ENCODE data around the gene CEPT1.
"Not testable (repeated sequence)": the region's sequence is repeated elsewhere in the genome, so short reads cannot be mapped to it uniquely, and the experiment has no call there.

The CEPT1 gene

DNA sequence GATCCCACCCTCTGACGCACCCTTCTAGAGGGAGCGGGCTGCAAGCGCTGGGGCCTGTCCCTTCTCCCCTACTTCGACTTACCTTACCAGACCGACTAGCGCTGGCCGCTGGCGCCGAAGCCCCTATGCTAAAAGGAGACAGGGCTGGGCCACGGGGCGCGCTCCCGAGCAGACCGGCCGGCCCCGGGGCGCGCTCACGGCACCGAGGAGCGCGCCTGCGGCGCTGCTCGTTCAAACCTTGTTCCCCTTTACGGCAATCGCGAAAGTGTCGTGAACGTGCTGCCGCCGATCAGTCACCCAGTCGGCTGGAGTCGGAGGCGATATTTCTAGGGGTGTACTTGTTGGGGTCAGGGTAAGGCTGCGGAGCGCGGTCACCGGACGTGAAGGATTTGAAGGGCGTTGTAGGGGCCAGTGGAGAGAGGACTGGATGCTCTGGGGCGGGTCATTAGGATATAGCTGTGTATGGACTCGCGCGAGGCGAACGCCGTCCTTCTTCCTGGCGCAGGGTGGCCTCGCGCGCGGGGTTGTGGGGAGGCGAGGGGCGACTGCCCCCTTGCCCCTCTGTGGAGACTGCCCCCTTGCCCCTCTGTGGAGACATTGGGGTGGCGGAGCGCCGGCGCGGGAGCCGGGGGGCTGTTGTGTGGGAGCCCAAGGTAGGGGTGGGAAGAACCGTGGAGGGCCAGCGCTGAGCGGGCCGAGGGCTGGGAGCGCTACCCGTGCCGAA lies at the start of gene CEPT1, which contains the start of gene DRAM2:
TSS of gene CEPT1 (plus strand) at position 268 of the 724 bp plus-strand sequence. CDS start 7,492 bp downstream, outside the sequence.
TSS of gene DRAM2 (minus strand) at position 138 of the 724 bp plus-strand sequence. CDS start 8,539 bp downstream, outside the sequence.
- DNase-seq (ENCODE audit: low spot score) = peak; percentile 92

DNA sequence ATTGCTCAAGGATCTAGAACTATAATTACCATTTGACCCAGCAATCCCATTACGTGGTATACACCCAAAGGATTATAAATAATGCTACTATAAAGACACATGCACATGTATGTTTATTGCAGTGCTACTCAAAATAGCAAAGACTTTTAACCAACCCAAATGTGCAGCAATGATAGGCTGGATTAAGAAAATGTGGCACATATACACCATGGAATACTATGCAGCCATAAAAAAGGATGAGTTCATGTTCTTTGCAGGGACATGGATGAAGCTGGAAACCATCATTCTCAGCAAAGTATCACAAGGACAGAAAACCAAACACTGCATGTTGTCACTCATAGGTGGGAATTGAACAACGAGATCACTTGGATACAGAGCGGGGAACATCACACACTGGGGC lies 44.6 kb upstream of the CEPT1 start:
- DNase-seq (ENCODE audit: low spot score) = not testable (repeated sequence)

DNA sequence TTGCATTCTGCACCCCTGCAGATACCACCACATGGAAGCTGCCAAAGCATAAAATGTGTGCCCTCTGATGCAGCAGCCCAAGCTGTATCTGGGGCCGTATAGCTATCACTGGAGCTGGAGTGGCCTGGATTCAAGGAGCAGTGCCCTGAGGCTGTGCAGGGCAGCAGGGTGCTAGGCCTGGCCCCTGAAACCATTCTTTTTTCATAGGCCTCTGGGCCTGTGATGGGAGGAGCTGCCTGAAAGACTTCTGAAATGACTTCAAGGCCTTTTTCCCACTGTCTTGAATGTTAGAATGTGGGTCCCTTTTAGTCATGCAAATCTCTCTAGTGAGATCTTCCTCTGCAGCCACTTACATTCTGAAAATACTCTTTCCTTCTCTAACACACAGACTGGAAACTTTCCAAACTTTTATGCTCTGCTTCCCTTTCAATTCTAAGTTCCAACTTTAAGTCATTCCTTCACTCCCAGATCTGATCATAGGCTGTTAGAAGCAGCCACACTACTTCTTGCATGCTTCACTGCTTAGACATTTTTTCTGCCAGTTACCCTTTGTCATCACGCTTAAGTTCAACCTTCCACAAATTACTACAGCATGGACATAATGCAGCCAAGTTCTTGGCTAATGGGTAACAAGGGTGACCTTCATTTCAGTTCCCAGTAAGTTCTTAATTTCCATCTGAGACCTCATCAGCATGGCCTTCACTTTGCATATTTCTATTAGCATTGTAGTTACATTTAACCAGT lies 42.5 kb upstream of the CEPT1 start:
- DNase-seq (ENCODE audit: low spot score) = no peak

DNA sequence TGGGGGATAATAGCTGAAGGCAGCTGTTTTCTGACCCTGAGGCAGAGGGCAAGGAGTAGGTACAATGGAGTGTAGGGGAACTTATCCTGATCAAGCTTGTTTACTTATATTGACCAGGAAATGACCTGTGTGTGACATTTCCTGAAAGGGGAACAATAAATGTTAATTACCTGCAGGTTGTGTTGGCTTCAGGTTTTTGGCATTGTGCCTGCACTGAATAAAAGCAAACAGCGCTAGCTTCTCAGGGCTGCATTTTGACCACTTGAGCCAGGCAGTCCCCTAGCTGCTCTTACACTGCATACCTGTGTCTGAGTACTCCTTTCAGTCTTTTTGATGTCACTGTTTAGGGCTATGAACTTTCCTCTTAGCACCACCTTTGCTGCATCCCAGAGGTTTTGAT lies 40.7 kb upstream of the CEPT1 start:
- no peak for DNase-seq (ENCODE audit: low spot score)

DNA sequence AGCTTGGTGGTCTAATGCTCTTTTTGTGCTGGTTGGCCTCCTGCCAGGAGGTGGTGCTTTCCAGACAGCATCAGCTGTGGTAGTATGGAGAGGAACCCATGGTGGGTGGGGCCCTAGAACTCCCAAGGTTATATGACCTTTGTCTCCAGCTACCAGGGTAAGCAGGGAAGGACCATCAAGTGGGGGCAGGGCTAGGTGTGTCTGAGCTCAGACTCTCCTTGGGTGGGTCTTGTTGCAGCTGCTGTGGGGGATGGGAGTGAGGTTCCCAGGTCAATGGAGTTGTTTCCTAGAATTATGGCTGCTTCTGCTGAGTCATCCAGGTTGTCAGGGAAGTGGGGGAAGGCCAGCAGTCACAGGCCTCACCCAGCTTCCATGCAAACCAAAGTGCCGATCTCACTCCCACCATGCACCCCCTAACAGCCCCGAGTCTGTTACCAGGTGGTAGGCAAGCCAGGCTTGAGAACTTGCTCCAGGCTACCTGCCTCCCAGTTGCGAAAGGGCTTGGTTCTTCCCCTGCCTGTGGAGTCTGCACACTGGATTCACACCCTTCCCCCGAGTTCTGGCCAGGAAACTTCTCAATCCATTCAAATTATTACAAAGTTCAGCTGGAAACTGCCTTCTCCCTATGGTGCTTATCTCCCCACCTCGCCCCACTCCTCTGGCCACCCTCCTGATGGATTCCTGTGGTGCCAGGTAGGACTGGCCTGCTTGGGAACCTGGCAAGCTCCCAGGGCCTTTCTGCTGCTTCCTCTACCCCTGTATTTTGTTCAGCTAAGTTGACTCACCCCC lies 38.0 kb upstream of the CEPT1 start:
- DNase-seq (ENCODE audit: low spot score) = no peak

DNA sequence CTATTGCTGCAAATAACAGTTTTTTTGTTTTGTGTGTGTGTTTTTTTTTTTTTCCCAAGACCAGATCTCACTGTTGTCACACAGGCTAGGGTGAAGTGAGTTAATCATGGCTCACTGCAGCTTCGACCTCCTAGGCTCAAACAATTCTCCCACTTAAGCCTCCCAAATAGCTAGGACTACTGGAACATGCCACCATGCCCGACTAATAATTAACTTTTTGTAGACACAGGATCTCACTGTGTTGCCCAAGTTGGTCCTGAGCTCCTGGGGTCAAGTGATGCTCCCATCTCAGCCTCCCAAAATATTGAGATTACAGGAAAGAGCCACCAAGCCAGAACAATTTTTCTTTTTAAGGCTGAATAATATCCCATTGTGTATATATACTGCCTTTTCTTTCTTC lies 35.0 kb upstream of the CEPT1 start:
- DNase-seq (ENCODE audit: low spot score) = no peak

DNA sequence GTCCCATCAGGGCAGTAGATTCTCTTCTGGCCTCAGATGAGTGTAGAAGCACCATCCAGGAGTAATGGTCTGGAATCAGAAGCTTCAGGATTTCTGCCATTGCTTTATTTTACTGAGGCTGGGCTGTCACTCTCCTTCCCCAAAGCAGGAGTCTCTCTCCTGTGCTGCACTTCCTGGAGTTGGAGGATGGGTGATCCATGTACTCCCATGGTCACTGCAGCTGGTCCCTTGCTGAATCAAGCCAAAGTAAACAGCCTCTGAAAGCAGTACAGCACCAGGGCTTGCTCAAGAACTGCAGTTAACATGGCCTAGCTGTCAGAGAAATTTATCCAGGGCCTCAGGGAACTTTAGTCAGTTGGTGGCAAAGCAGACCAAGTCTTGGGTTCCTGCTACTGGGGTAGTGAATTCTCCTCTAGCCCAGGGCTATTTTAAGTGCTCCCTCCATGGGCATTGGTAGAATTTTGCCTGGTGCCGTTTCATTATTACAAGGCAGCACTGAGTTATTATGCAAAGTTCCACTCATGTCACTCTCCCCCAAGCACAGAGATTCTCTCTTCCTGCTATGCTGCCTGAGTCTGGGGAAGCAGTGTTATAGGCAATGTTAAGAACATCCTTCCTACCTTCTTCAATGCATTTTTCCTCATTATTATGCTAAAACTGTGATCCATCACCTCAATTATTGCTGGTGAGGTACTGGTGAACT lies 29.7 kb upstream of the CEPT1 start:
- no peak for DNase-seq (ENCODE audit: low spot score)

DNA sequence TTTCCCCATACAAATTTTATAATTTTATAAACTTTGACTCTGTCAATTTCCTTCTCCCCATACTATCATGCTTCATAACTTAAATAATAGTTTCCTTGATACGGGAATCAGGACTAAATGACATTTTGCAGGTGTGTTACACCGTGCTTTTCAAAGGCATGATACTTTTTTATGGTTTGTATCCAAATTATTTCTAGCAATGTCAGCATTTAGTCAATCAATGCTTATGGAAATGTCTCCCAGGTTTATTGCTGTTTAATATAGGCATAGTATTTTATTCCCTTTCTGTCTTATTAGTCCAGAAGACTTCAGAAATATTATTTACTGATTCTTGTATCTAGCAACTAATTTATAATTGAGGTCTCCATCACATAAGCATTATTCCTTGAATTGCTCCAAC lies 23.5 kb upstream of the CEPT1 start:
- DNase-seq (ENCODE audit: low spot score) = no peak

DNA sequence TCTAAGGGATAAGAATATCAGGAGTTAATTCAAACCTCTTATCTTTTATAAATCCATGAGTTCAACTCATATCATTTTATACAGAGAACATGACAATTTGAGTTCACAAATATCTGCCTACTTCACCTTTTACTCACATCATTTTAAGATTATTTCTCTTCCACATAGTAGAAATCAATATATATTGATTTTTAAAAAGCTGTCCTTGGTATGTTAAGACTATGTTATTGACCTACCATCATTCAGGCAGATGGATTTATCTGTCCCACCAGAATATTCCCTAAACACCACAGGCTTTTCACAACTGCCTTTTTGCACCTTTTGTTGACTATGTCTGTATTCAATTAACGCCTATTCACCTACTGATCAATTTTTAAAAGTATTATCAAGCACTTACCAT lies 13.7 kb upstream of the CEPT1 start:
- DNase-seq (ENCODE audit: low spot score) = no peak

DNA sequence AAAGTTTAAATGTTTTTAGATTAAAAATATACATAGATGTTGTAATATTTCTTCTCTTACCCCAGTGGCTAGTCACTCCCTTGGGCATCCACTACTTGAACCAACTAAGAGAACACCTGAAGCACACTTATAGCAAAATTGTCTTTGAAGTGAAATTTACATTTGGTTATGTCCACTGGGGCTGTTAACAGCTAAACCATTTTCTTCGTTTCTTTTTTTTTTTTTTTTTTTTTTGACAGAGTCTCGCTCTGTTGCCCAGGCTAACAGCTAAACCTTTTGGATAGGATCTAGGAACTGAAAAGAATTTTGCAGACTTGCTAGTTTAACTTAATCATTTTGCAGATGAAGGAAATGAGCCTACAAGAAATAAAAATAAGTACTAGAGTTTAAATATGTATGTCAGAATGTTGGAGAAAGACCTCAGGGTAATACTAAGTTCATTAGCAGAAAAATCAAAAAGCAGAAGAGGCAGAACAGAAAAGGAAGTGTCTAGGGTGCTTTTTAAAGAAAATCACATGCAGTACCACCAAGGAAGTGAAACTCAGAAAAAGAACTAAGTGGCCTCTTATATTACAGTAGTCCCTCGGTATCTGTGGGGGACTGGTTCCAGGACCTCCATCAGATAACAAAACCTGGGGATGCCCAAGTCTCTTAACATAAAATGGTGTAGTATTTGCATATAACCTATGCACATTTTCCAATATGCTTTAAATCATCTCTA lies 11.9 kb upstream of the CEPT1 start:
- DNase-seq (ENCODE audit: low spot score) = peak; percentile 24

DNA sequence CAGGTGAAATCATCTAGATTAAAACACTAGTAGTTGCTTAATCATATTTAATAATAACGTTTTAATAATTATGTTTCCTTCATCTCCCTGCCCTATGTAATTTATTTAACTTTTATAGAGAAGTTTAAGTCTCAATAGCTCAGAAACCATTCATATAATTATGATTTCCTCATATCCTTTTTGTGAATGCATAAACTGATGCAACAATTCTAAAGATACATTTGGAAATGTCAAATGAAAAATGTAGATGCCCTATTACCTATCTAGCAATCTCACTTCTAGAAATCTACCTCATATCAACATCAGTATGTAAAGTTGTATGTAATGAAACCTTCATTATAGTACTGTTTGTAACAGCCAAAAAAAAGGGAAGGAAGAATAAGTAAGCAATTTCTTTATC lies 10.6 kb upstream of the CEPT1 start:
- no peak for DNase-seq (ENCODE audit: low spot score)

DNA sequence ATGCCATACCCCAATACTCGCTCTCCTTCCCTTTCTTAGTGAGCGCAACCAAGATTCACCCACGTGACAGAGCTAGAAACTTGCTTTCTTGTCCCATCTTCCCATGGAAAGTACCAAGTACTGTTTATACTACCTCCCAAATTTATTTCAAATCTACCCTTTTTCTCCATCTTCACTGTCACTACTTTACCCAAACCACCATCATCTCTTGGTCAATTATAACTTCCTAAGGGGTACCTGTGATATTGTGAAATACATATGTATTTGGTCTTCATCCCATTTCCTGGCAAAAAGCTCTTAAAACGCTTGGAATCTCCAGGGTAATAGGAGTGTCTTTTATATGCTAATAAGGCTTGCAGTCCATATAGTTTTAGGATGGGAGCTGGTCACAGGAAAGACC lies 8.3 kb upstream of the CEPT1 start:
- no peak for DNase-seq (ENCODE audit: low spot score)

DNA sequence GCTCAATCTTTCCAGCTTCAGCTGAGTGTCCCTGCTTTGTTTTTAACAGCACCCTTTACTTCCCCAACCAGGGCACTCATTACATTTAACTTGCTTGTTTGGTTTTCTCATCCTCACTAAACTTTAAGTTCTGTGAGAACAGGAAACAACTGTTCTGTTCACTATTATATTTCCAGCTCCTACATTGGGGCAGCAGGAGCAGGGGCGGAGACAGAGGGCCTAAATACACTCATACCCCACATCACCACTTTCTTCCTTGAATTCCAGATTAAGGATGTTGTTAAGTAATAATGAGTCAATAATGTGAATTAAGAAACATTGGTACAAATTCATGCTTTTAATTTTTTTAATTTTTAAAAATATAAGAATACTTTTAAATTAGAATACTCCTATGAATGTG lies 6.2 kb upstream of the CEPT1 start:
- DNase-seq (ENCODE audit: low spot score) = no peak

DNA sequence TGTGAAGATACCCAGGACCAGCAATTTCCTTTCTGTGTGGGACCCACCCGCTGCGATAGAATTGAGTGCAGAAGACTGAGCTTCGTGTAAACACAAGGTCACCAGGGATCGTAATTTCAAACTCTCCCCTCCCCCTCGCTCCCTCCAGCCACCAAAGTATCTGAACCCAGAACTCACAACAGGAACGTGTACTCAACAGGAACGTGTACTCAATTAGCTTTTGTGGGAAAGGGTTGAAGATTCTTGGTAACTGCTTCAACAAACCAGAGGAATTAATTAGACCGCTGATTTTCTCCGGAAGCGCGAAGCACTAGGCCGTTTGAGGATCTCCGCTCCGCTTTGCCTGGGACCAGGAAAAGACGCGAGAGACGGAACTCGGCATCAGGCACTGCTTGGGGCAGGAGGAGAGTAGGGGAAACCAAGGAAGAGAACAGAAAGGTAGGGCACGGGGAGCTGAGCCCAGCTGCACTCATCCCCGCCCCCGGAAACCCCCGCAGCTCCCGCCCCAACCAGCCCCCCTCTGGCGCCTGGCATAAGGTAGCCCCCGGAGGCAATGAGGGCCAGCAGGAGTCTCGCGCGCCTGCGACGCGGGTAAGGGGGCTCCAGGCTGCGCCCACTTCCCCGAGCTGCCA lies 583 bp upstream of the CEPT1 start:
- peak; percentile 57 for DNase-seq (ENCODE audit: low spot score)

DNA sequence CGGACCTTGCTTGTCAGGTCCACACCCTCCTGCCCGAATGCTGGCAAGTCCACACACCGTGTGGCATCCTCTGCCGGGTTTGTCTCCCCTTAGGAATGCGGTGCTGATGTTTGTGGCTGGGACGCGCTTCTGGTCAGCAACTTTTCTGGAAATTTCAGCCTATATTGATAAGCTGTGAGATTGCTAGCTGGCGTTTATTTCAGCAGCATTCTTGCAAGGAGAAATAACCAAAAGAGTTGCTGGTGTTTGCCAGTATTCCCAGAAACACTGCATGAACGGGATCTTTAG lies 601 bp downstream of the CEPT1 start:
- no peak for DNase-seq (ENCODE audit: low spot score)

DNA sequence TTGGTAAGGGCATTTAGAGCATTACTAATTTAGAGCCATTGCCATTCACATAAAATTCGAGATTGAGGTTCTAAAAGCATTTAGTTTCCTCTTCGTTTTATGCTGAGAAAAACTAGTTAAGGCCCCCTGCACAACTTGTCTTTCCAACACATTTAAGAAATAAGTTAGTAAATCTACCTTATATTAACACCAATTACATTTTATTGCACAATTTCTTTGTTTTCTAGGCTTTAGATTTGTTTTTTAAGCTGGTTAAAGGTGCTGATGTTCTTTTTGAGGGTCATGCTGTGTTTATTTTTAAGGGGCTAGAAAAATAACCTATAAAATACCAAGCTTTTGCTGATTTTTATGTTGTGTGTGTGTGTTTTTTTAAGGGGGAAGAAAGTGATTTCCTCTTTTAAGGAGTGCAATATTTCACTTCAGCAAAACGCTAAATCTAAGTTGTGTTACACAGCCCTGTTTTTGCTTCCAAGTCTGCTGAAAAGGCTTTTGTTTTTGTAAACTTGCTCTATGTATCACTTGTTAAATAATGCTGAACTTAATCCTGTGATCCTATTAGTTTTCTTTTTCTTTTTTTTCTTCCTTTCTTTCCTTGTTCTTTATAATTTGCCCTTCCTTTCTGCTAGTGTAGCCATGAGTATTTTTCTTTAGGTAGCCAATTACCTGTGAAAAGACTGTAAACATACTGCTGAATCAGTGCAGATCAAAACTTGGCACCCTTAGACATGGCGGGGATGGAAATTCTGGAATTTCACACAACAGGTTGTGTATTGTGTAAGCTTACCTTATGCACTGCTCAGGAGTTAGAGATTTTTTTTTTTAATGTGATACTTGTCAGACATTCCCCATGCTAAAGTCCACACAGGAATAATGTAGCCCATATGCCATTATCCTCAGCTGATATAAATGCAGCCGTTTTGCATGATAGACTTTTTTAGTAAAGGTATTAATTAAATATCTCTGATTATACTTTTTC lies 1.5 kb downstream of the CEPT1 start:
- DNase-seq (ENCODE audit: low spot score) = no peak

DNA sequence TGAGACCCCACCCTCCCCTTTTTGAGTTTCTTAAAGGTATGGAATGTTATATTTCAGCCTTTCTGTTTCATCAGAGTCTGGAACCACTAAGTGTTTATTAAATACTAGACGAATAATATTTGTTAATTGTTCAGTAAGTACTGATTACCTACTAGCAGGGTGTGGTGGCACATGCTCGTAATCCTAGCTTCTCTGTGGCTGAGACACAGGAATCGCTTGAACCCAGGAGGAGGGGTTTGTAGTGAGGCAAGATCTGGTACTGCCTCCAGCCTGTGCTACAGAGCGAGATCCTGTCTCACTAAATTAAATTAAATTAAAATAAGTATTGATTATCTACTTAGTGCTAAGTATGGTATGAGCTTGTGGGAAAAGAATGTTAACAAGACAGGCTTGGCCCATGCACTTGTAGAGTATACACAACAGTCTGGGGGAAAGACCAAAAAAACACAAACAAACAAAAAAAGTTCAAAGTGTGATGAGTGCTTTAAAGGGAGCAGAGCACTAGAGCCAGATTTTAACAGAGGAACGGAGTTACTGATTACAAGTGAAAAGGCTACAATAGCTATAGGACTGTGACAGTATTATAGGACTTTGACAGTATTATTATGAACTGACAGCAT lies 2.4 kb downstream of the CEPT1 start:
- no peak for DNase-seq (ENCODE audit: low spot score)

DNA sequence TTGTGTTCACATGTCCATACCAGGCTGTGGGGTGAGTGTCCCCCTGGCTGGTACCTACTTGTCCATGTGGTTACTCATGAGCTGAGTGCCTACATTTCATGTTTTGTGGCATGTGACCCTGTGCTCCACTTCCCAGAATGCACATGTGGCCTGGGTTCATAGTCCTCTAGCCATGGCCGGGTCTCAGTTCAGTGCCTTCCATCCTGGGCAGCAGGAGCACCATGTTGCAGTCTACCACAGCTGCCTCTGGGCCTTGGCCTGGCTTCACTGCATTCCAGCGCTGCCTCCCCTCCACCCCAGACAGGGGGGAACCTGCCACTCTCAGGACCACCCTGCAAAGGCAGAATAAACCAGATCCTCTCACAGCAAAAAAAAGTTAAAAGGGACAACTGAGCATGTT lies 5.5 kb downstream of the CEPT1 start:
- no peak for DNase-seq (ENCODE audit: low spot score)

DNA sequence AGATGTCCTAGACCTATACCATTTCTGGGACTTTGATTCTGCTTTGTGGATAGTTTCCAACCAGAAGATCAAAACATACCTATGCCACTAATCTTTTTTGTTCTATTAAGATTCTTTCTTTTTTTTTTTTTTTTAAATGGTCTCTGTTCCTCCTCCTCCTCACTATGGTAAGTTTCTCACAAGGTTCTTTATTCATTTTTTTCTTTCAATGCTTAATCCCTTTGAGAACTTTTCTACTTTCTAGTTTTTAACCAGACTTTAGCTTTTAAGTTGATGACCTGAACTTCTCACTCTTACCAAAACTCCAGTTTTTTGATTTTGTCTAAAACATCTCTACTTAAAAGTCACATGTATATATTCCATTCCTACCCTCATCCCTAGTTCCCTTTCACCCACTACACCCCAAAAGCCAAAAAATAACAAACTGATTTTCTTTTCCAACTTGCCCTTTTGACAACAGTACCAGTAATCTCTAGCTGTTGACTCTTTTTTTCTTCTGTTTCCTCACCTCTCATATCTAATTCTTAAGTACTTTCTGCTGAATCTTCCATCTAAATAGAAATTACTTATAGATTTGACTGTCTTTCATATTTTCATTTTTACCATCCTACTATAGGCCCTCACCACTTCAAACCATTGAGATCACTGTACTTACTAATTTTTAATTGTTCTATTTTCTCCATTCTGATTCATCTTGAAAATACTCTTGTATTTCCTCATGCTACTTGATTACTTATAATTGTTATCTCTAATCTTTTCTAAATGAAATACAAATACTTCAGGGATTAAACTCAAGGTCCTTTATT lies 6.1 kb downstream of the CEPT1 start:
- DNase-seq (ENCODE audit: low spot score) = no peak

Measured in putamen (tissue), 1 donor.